Gastrocnemius medialis (tissue), 4 donors: ENCODE data around the gene LYRM9.

ENCODE experiments used
- CTCF ChIP-seq, 5 experiments: fragments of 450-650 bp in 3 of 5; fragments of 200-600 bp in 2 of 5; sonication (generic) in 2 of 5; IDR thresholded peaks in 4 of 5; conservative IDR thresholded peaks in 1 of 5; 1 replicate in 4 of 5; 2 replicates in 1 of 5; pipeline ENCODE4 v1.5.1; 2016 to 2019; ENCODE audit warnings: antibody characterized with exemption in 5 of 5, mild to moderate bottlenecking in 3 of 5, moderate library complexity in 3 of 5
- POLR2A ChIP-seq, 2 donors: fragments of 450-650 bp; IDR thresholded peaks; one replicate each; pipeline ENCODE4 v1.6.1; 2017; ENCODE audit warnings: antibody characterized with exemption in 2 of 2, mild to moderate bottlenecking in 2 of 2, moderate library complexity in 2 of 2

- TF ChIP-seq CTCF (IDR thresholded peaks at IDR 0.05 in 4 of 5, conservative IDR thresholded peaks at IDR 0.05 in 1 of 5), result no peak
- no peak for TF ChIP-seq POLR2A (IDR thresholded peaks at IDR 0.05)
Observed at GRCh38 chr17:27846042-27846655, 47.0 kb downstream of the LYRM9 start.
